HEK293 (cell line): ENCODE measurements around the gene PRKCA.
A peak's percentile ranks its signal among the peaks of the same experiment; 100 is the strongest.

Experiments
- CTCF ChIA-PET: fragments of 350-600 bp; formaldehyde crosslinking; extraction: SDS; loops from one replicate; lab custom pipeline; 2021; ENCODE audit warnings: antibody characterized with exemption; lab: Yijun Ruan, JAX
- POLR2A ChIA-PET: fragments of 300-600 bp; formaldehyde crosslinking; extraction: SDS; loops from one replicate; lab custom pipeline; 2020; ENCODE audit warnings: antibody characterized with exemption, inconsistent platforms; lab: Yijun Ruan, JAX
- H3K27ac ChIP-seq: fragments of 200-500 bp; sonication (Bioruptor generic); 2 replicates; pipeline ENCODE4 v1.5.1; 2014; ENCODE audit warnings: low read depth, low read length, control low read depth, inconsistent platforms; ENCODE audit errors: extremely low read depth
- H3K36me3 ChIP-seq, 2 experiments: fragments of 200-500 bp in 1 of 2; sonication (Bioruptor generic) in 1 of 2; 1 replicate in 1 of 2; 2 replicates in 1 of 2; pipeline ENCODE4 v1.5.1; 2014 to 2017; ENCODE audit warnings: inconsistent platforms in 2 of 2, low read length in 2 of 2; ENCODE audit not compliant: control insufficient read depth in 2 of 2, insufficient read depth in 1 of 2
- H3K4me1 ChIP-seq: fragments of 200-500 bp; sonication (Bioruptor generic); 2 replicates; pipeline ENCODE4 v1.5.1; 2014; ENCODE audit warnings: mild to moderate bottlenecking, low read length, inconsistent platforms; ENCODE audit not compliant: control insufficient read depth, insufficient read depth
- H3K4me3 ChIP-seq: 2 replicates; pipeline ENCODE4 v1.5.1; 2011; ENCODE audit warnings: low read depth, mild to moderate bottlenecking, control low read depth, low read length, moderate library complexity
- H3K9me3 ChIP-seq: fragments of 200-500 bp; sonication (Bioruptor generic); 2 replicates; pipeline ENCODE4 v1.5.1; 2014; ENCODE audit warnings: low read depth, low read length, inconsistent platforms; ENCODE audit not compliant: control insufficient read depth, insufficient read depth
- EGR2 ChIP-seq: fragments of 450-650 bp; formaldehyde crosslinking; IDR thresholded peaks from 2 replicates; pipeline ENCODE4 v1.5.1; 2016; ENCODE audit warnings: low read depth, missing biosample characterization, missing genetic modification characterization
- GLIS1 ChIP-seq: fragments of 450-650 bp; formaldehyde crosslinking; IDR thresholded peaks from 2 replicates; pipeline ENCODE4 v1.5.1; 2016; ENCODE audit warnings: missing biosample characterization, missing genetic modification characterization
- KLF8 ChIP-seq: fragments of 450-650 bp; formaldehyde crosslinking; IDR thresholded peaks from 2 replicates; pipeline ENCODE4 v1.5.1; 2016; ENCODE audit warnings: missing biosample characterization, missing genetic modification characterization
- MZF1 ChIP-seq: fragments of 450-650 bp; formaldehyde crosslinking; IDR thresholded peaks from 2 replicates; pipeline ENCODE4 v1.5.1; 2017; ENCODE audit warnings: missing biosample characterization, missing genetic modification characterization, borderline replicate concordance
- PRDM1 ChIP-seq: fragments of 450-650 bp; formaldehyde crosslinking; IDR thresholded peaks from 2 replicates; pipeline ENCODE4; 2016; ENCODE audit warnings: missing biosample characterization, missing genetic modification characterization
- SP3 ChIP-seq: fragments of 450-650 bp; formaldehyde crosslinking; IDR thresholded peaks from 2 replicates; pipeline ENCODE4 v1.5.1; 2016; ENCODE audit warnings: missing biosample characterization, missing genetic modification characterization
- TCF7L2 ChIP-seq: IDR thresholded peaks from 2 replicates; pipeline ENCODE4 v1.6.1; 2011; ENCODE audit warnings: low read depth, mild to moderate bottlenecking, inconsistent platforms, low read length, moderate library complexity, borderline replicate concordance
- ZBTB20 ChIP-seq: fragments of 450-650 bp; formaldehyde crosslinking; IDR thresholded peaks from 2 replicates; pipeline ENCODE4 v1.5.1; 2016; ENCODE audit warnings: missing biosample characterization, missing genetic modification characterization
- ZIC2 ChIP-seq: fragments of 450-650 bp; formaldehyde crosslinking; IDR thresholded peaks from 2 replicates; pipeline ENCODE4 v1.5.1; 2016; ENCODE audit warnings: missing biosample characterization, missing genetic modification characterization
- ZNF157 ChIP-seq: fragments of 450-650 bp; formaldehyde crosslinking; IDR thresholded peaks from 2 replicates; pipeline ENCODE4 v1.5.1; 2016; ENCODE audit warnings: missing biosample characterization, missing genetic modification characterization
- ZNF19 ChIP-seq: fragments of 450-650 bp; formaldehyde crosslinking; IDR thresholded peaks from 2 replicates; pipeline ENCODE4; 2016; ENCODE audit warnings: missing biosample characterization, missing genetic modification characterization, low read depth
- ZNF202 ChIP-seq: fragments of 450-650 bp; formaldehyde crosslinking; IDR thresholded peaks from 2 replicates; pipeline ENCODE4 v1.5.1; 2016; ENCODE audit warnings: missing biosample characterization, missing genetic modification characterization, borderline replicate concordance
- ZNF211 ChIP-seq: fragments of 450-650 bp; formaldehyde crosslinking; IDR thresholded peaks from 2 replicates; pipeline ENCODE4 v1.5.1; 2016; ENCODE audit warnings: low read depth, missing biosample characterization, missing genetic modification characterization
- ZNF350 ChIP-seq: fragments of 450-650 bp; formaldehyde crosslinking; IDR thresholded peaks from 2 replicates; pipeline ENCODE4 v1.5.0; 2017; ENCODE audit warnings: missing biosample characterization, mild to moderate bottlenecking, missing genetic modification characterization
- ZNF423 ChIP-seq: fragments of 450-650 bp; formaldehyde crosslinking; IDR thresholded peaks from 2 replicates; pipeline ENCODE4 v1.5.1; 2016; ENCODE audit warnings: missing biosample characterization, missing genetic modification characterization
- ZNF792 ChIP-seq: fragments of 450-650 bp; formaldehyde crosslinking; IDR thresholded peaks from 2 replicates; pipeline ENCODE4 v1.5.1; 2016; ENCODE audit warnings: missing biosample characterization, missing genetic modification characterization
- TF ChIP-seq, protein P1 (sequence below): fragments of 450-650 bp; formaldehyde crosslinking; IDR thresholded peaks from 2 replicates; pipeline ENCODE4 v1.5.1; 2016; ENCODE audit warnings: missing biosample characterization, missing genetic modification characterization
- TF ChIP-seq, protein P2 (sequence below): fragments of 450-650 bp; formaldehyde crosslinking; IDR thresholded peaks from 2 replicates; pipeline ENCODE4 v1.5.1; 2017; ENCODE audit warnings: missing biosample characterization, missing genetic modification characterization
- TF ChIP-seq, protein P3 (sequence below): fragments of 450-650 bp; formaldehyde crosslinking; IDR thresholded peaks from 2 replicates; pipeline ENCODE4 v1.5.1; 2017; ENCODE audit warnings: missing biosample characterization, missing genetic modification characterization
- TF ChIP-seq, protein P4 (sequence below): fragments of 450-650 bp; formaldehyde crosslinking; IDR thresholded peaks from 2 replicates; pipeline ENCODE4 v1.5.1; 2017; ENCODE audit warnings: missing biosample characterization, missing genetic modification characterization
- TF ChIP-seq, protein P5 (sequence below): fragments of 450-650 bp; formaldehyde crosslinking; IDR thresholded peaks from 2 replicates; pipeline ENCODE4 v1.5.1; 2016; ENCODE audit warnings: missing biosample characterization, missing genetic modification characterization

The PRKCA gene

DNA sequence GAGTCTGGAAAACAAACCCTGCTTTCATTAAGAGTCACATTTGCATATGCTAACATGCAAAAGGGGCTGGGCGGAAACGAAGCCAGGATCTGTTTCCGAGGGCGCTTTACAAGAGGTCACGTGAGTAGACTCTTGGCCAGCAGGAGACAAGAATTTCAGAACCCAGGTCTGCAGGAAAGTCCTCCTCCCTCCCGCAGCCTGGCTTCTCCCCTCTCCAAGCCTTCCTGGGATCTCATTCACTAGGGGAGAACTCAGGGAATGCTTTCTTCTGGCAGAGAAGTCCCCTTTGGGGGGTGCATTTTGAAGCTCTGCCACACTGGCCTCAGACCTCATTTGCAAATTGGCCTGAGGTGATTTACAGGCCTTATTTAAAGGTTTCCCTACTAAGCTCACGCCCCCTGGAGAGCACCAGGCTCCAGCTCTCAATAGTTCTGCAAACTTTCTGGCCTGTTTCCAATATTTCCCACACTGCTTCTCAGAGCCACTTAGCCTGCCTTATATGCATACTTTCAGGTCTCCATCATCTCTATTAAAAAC, 475.3 kb downstream of the PRKCA start:
- ChIA-PET CTCF (interaction anchor here (1.0 kb wide), 1 partner anchor 122 kb away, joined by 3 read pairs; no protein-coding TSS in a partner anchor), POLR2A (no interaction called here)
- H3K4me3 ChIP-seq: no peak overlapping the region
- no peaks in the 10 kb centered on the region for H3K9me3 ChIP-seq
- peaks cover 0 to 4% of the 10 kb centered on the region in 2 experiments; a peak in 1 of 3 replicates for H3K36me3 ChIP-seq
- peaks cover 6% of the 10 kb centered on the region; the same call in 1 of the 2 replicates for H3K4me1 ChIP-seq
- no peak overlapping the region for H3K27ac ChIP-seq
- TF ChIP-seq SP3 (tag by site-specific recombination) (no peak), ZNF423 (tag by site-specific recombination) (no peak; the same call in 1 of the 2 replicates), ZNF157 (tag by site-specific recombination) (no peak), ZNF792 (tag by site-specific recombination) (no peak), ZIC2 (tag by site-specific recombination) (peak; percentile 62), TCF7L2 (no peak), MZF1 (tag by site-specific recombination) (no peak), ZNF211 (tag by site-specific recombination) (no peak), EGR2 (tag by site-specific recombination) (no peak), PRDM1 (tag by site-specific recombination) (no peak), ZNF202 (tag by site-specific recombination) (no peak), KLF8 (tag by site-specific recombination) (no peak), GLIS1 (peak; percentile 96), ZBTB20 (tag by site-specific recombination) (no peak), ZNF350 (tag by site-specific recombination) (no peak), ZNF19 (tag by site-specific recombination) (no peak)
- TF ChIP-seq, protein P1, sequence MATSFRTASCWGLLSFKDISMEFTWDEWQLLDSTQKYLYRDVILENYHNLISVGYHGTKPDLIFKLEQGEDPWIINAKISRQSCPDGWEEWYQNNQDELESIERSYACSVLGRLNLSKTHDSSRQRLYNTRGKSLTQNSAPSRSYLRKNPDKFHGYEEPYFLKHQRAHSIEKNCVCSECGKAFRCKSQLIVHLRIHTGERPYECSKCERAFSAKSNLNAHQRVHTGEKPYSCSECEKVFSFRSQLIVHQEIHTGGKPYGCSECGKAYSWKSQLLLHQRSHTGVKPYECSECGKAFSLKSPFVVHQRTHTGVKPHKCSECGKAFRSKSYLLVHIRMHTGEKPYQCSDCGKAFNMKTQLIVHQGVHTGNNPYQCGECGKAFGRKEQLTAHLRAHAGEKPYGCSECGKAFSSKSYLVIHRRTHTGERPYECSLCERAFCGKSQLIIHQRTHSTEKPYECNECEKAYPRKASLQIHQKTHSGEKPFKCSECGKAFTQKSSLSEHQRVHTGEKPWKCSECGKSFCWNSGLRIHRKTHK (tag by site-specific recombination): no peak
- TF ChIP-seq, protein P2, sequence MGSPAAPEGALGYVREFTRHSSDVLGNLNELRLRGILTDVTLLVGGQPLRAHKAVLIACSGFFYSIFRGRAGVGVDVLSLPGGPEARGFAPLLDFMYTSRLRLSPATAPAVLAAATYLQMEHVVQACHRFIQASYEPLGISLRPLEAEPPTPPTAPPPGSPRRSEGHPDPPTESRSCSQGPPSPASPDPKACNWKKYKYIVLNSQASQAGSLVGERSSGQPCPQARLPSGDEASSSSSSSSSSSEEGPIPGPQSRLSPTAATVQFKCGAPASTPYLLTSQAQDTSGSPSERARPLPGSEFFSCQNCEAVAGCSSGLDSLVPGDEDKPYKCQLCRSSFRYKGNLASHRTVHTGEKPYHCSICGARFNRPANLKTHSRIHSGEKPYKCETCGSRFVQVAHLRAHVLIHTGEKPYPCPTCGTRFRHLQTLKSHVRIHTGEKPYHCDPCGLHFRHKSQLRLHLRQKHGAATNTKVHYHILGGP (tag by site-specific recombination): no peak
- TF ChIP-seq, protein P3, sequence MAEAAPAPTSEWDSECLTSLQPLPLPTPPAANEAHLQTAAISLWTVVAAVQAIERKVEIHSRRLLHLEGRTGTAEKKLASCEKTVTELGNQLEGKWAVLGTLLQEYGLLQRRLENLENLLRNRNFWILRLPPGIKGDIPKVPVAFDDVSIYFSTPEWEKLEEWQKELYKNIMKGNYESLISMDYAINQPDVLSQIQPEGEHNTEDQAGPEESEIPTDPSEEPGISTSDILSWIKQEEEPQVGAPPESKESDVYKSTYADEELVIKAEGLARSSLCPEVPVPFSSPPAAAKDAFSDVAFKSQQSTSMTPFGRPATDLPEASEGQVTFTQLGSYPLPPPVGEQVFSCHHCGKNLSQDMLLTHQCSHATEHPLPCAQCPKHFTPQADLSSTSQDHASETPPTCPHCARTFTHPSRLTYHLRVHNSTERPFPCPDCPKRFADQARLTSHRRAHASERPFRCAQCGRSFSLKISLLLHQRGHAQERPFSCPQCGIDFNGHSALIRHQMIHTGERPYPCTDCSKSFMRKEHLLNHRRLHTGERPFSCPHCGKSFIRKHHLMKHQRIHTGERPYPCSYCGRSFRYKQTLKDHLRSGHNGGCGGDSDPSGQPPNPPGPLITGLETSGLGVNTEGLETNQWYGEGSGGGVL: no peak
- TF ChIP-seq, protein P4, sequence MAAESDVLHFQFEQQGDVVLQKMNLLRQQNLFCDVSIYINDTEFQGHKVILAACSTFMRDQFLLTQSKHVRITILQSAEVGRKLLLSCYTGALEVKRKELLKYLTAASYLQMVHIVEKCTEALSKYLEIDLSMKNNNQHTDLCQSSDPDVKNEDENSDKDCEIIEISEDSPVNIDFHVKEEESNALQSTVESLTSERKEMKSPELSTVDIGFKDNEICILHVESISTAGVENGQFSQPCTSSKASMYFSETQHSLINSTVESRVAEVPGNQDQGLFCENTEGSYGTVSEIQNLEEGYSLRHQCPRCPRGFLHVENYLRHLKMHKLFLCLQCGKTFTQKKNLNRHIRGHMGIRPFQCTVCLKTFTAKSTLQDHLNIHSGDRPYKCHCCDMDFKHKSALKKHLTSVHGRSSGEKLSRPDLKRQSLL (tag by site-specific recombination): peak; percentile 90
- TF ChIP-seq, protein P5, sequence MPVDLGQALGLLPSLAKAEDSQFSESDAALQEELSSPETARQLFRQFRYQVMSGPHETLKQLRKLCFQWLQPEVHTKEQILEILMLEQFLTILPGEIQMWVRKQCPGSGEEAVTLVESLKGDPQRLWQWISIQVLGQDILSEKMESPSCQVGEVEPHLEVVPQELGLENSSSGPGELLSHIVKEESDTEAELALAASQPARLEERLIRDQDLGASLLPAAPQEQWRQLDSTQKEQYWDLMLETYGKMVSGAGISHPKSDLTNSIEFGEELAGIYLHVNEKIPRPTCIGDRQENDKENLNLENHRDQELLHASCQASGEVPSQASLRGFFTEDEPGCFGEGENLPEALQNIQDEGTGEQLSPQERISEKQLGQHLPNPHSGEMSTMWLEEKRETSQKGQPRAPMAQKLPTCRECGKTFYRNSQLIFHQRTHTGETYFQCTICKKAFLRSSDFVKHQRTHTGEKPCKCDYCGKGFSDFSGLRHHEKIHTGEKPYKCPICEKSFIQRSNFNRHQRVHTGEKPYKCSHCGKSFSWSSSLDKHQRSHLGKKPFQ (tag by site-specific recombination): no peak
- TF ChIP-seq, all 188 proteins: peak for 3
